ENCODE data around the gene RXRG.

Gene RXRG

DNA sequence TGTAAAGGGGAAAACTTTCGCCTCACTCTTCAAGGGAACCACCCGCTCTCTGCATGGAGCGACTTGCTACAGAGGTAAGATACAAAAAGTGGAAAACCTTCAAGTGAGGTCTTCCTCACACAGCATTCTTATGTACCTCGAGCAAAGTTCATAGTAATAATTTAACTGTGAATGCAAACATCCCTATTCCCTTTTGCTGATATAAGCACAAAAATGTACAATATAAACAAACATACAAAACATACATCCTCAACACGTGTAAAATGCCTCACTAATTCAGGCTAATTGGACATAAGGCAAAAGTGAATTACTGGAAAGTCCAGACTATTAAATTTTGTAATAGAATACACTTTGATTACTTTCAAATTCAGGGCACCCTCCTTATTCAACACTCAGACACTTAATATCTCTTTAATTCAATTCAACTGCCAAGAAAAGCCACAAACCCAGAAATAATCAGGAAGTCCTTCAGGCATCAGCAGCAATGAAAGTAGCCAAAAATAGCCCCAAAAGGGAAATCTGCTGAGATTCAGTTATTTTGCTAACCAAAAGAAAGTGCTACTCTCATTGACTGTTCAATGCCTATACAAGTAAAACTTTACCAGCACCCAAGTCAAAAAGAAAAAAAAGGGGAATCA lies 73.2 kb downstream of the RXRG start:
- TF ChIP-seq FOXP2 (optimal IDR thresholded peaks at IDR 0.05; ENCODE audit: borderline replicate concordance, extremely low read depth, extremely low read length, insufficient read depth): no peak
- TF ChIP-seq, protein P1, sequence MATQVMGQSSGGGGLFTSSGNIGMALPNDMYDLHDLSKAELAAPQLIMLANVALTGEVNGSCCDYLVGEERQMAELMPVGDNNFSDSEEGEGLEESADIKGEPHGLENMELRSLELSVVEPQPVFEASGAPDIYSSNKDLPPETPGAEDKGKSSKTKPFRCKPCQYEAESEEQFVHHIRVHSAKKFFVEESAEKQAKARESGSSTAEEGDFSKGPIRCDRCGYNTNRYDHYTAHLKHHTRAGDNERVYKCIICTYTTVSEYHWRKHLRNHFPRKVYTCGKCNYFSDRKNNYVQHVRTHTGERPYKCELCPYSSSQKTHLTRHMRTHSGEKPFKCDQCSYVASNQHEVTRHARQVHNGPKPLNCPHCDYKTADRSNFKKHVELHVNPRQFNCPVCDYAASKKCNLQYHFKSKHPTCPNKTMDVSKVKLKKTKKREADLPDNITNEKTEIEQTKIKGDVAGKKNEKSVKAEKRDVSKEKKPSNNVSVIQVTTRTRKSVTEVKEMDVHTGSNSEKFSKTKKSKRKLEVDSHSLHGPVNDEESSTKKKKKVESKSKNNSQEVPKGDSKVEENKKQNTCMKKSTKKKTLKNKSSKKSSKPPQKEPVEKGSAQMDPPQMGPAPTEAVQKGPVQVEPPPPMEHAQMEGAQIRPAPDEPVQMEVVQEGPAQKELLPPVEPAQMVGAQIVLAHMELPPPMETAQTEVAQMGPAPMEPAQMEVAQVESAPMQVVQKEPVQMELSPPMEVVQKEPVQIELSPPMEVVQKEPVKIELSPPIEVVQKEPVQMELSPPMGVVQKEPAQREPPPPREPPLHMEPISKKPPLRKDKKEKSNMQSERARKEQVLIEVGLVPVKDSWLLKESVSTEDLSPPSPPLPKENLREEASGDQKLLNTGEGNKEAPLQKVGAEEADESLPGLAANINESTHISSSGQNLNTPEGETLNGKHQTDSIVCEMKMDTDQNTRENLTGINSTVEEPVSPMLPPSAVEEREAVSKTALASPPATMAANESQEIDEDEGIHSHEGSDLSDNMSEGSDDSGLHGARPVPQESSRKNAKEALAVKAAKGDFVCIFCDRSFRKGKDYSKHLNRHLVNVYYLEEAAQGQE (IDR thresholded peaks at IDR 0.05; ENCODE audit: insufficient read depth in 1 of 2, low read depth in 2 of 2, low read length in 2 of 2): no peak
- TF ChIP-seq SIN3A (IDR thresholded peaks at IDR 0.05; ENCODE audit: borderline replicate concordance, insufficient read depth, low read length): no peak
- no peak for TF ChIP-seq POLR2AphosphoS5 (IDR thresholded peaks at IDR 0.05; ENCODE audit: low read depth, low read length)
- TF ChIP-seq TAF1 (IDR thresholded peaks at IDR 0.05; ENCODE audit: borderline replicate concordance, insufficient read depth, low read length): no peak

DNA sequence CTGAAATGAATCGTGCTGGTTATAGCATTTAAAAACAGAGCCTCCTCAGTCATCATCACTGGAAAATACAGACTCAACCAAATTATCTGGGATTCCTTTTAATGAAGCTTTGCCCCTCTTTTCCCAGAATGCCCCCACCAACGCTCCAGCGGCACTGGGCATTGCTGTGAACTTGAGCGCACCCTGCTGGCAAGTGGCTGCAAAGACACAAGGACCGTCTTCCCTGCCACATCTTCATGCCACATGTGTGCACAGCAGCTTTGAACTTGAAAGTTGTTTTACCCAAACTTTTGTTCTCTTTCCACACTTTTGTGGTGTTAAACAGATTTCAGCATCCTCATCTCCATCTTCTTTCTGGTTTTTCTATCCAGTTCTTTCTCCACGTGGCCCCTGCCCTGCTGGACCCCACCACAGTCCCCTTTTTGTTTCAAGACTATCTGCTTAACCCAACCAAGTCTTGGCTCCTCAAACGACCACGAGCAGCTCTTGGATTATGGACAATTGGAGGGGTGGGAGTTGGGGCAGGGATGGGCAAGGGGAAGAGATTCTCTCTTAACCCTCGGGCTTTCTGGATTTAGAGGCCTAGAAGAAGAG lies 75.6 kb downstream of the RXRG start:
- TF ChIP-seq FOXP2 (optimal IDR thresholded peaks at IDR 0.05; ENCODE audit: borderline replicate concordance, extremely low read depth, extremely low read length, insufficient read depth) (no peak), POLR2AphosphoS5 (IDR thresholded peaks at IDR 0.05; ENCODE audit: low read depth, low read length) (no peak), TAF1 (IDR thresholded peaks at IDR 0.05; ENCODE audit: borderline replicate concordance, insufficient read depth, low read length) (no peak), SIN3A (IDR thresholded peaks at IDR 0.05; ENCODE audit: borderline replicate concordance, insufficient read depth, low read length) (no peak)
- TF ChIP-seq, protein P1 (IDR thresholded peaks at IDR 0.05; ENCODE audit: insufficient read depth in 1 of 2, low read depth in 2 of 2, low read length in 2 of 2): no peak

DNA sequence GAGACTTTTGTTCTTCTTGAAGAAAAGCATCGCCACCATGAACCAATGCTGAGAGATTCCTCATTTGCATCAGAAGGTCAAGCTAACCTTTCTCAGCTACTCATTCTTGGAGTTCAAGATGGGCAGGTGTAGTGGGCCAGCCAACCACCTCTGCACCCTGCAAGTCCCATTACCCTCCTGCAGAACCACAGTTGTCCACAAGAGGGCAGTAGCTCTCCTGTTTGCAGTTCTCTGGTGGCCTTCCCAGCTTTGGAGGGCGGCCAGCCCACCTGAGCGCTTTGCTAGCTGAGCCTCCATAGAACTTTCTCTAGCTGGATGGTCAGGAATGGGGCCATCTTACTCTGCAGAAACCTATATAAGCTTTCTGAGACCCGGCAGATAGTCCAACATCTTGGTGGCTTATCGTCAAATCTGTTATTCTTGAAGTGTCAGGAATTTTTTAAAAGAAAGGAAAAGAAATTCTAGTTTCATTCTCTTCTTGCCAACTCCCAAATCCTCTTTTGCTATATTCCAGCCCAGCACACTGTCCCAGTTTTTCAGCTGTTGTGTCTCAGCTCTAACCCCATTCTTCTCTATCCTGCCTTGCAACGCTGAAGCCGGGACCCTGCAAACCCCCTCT lies 77.4 kb downstream of the RXRG start:
- no peak for TF ChIP-seq SIN3A (IDR thresholded peaks at IDR 0.05; ENCODE audit: borderline replicate concordance, insufficient read depth, low read length)
- TF ChIP-seq TAF1 (IDR thresholded peaks at IDR 0.05; ENCODE audit: borderline replicate concordance, insufficient read depth, low read length): no peak
- TF ChIP-seq FOXP2 (optimal IDR thresholded peaks at IDR 0.05; ENCODE audit: borderline replicate concordance, extremely low read depth, extremely low read length, insufficient read depth): no peak
- TF ChIP-seq, protein P1 (IDR thresholded peaks at IDR 0.05; ENCODE audit: insufficient read depth in 1 of 2, low read depth in 2 of 2, low read length in 2 of 2): no peak
- TF ChIP-seq POLR2AphosphoS5 (IDR thresholded peaks at IDR 0.05; ENCODE audit: low read depth, low read length): no peak

DNA sequence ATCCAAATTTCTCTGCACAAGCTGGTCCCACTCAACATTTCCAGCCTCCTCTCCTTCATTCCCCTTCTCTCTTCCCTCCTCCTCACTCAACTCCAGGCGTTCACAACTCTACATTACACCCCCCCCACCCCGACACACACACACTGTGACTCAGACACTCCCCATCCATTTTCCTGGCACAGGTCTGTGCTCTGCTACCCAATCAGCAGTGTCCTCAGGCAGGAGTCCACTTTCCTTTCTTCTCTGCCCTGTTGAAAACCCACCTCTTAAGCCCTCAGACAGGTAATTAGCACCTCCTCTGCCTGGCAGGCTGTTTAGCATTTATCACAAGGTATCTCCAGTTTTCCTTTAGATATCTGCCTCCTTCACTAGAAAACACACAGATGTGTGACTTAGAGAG lies 79.6 kb downstream of the RXRG start:
- TF ChIP-seq FOXP2 (optimal IDR thresholded peaks at IDR 0.05; ENCODE audit: borderline replicate concordance, extremely low read depth, extremely low read length, insufficient read depth): no peak
- TF ChIP-seq SIN3A (IDR thresholded peaks at IDR 0.05; ENCODE audit: borderline replicate concordance, insufficient read depth, low read length): no peak
- TF ChIP-seq POLR2AphosphoS5 (IDR thresholded peaks at IDR 0.05; ENCODE audit: low read depth, low read length): no peak
- TF ChIP-seq, protein P1 (IDR thresholded peaks at IDR 0.05; ENCODE audit: insufficient read depth in 1 of 2, low read depth in 2 of 2, low read length in 2 of 2): no peak
- no peak for TF ChIP-seq TAF1 (IDR thresholded peaks at IDR 0.05; ENCODE audit: borderline replicate concordance, insufficient read depth, low read length)

Measured in PFSK-1 (cell line).